Glutamatergic neuron (in vitro differentiated cells): Measurements from ENCODE around the gene CLDN10. TPM values are rescaled to one million over a fixed set of nuclear protein-coding genes. Genes with fewer than 3 reads are reported as not detected.

Source experiments
- DNase-seq: peaks from one replicate; pipeline ENCODE4 v3.0.0; 2022
- H3K27ac Mint-ChIP-seq: one replicate; pipeline ENCODE4 v1.8.0; 2020; ENCODE audit warnings: mild to moderate bottlenecking, mixed read lengths, inconsistent platforms; ENCODE audit not compliant: unreplicated experiment
- H3K27me3 Mint-ChIP-seq: one replicate; pipeline ENCODE4 v1.8.0; 2020; ENCODE audit warnings: mild to moderate bottlenecking, moderate library complexity, mixed read lengths, inconsistent platforms; ENCODE audit not compliant: unreplicated experiment
- H3K36me3 Mint-ChIP-seq: one replicate; pipeline ENCODE4 v1.8.0; 2020; ENCODE audit warnings: mild to moderate bottlenecking, mixed read lengths, inconsistent platforms; ENCODE audit not compliant: unreplicated experiment
- H3K4me1 Mint-ChIP-seq: one replicate; pipeline ENCODE4 v1.8.0; 2020; ENCODE audit warnings: mild to moderate bottlenecking, low read depth, mixed read lengths, inconsistent platforms; ENCODE audit not compliant: unreplicated experiment
- H3K4me3 Mint-ChIP-seq: one replicate; pipeline ENCODE4 v1.8.0; 2020; ENCODE audit warnings: mild to moderate bottlenecking, mixed read lengths, inconsistent platforms; ENCODE audit not compliant: unreplicated experiment
- H3K9me3 Mint-ChIP-seq: one replicate; pipeline ENCODE4 v1.8.0; 2020; ENCODE audit warnings: mild to moderate bottlenecking, moderate library complexity, mixed read lengths, inconsistent platforms; ENCODE audit not compliant: unreplicated experiment
- CTCF ChIP-seq: fragments of 200-600 bp; sonication (generic); IDR thresholded peaks from one replicate; pipeline ENCODE4 v1.5.0; 2021; ENCODE audit not compliant: partially characterized antibody, unreplicated experiment
- total RNA-seq: library from RNA; stranded (reverse); fragmentation: NEBNext Ultra II Directional; extraction: Animal tissue kit (Norgen Biotek cat#: 25700); gene quantifications from one replicate; pipeline ENCODE4 v1.2.1, GENCODE V29; 2021; ENCODE audit not compliant: unreplicated experiment

The CLDN10 gene
- total RNA-seq, 1 donor from 2014 or later: 8.3 TPM

- TF ChIP-seq CTCF: no peak
- no peaks in the 10 kb centered on the region for H3K27me3 Mint-ChIP-seq
- H3K4me3 Mint-ChIP-seq: no peak overlapping the region
- no peaks in the 10 kb centered on the region for H3K36me3 Mint-ChIP-seq
- H3K4me1 Mint-ChIP-seq: no peaks in the 10 kb centered on the region
- no peaks in the 10 kb centered on the region for H3K9me3 Mint-ChIP-seq
- DNase-seq: no peak
- H3K27ac Mint-ChIP-seq: no peak overlapping the region
Observed at GRCh38 chr13:95516021-95516420, 36.5 kb upstream of the CLDN10 start.

GRCh38 chr13:95516492-95516891 lies 36.0 kb upstream of the CLDN10 start:
- Mint-ChIP-seq H3K9me3 (no peaks in the 10 kb centered on the region), H3K4me1 (no peaks in the 10 kb centered on the region), H3K36me3 (no peaks in the 10 kb centered on the region), H3K27me3 (no peaks in the 10 kb centered on the region), H3K27ac (no peak overlapping the region), H3K4me3 (no peak overlapping the region)
- no peak for DNase-seq
- no peak for TF ChIP-seq CTCF

- Mint-ChIP-seq H3K27me3 (no peaks in the 10 kb centered on the region), H3K36me3 (no peaks in the 10 kb centered on the region), H3K9me3 (no peaks in the 10 kb centered on the region), H3K4me3 (no peak overlapping the region), H3K4me1 (no peaks in the 10 kb centered on the region), H3K27ac (no peak overlapping the region)
- no peak for TF ChIP-seq CTCF
- DNase-seq: no peak
Observed at GRCh38 chr13:95523598-95523997, 28.9 kb upstream of the CLDN10 start.

GRCh38 chr13:95524264-95524901 lies 28.1 kb upstream of the CLDN10 start:
- H3K27ac Mint-ChIP-seq: no peak overlapping the region
- H3K4me3 Mint-ChIP-seq: no peak overlapping the region
- no peaks in the 10 kb centered on the region for H3K4me1 Mint-ChIP-seq
- no peak for TF ChIP-seq CTCF
- H3K9me3 Mint-ChIP-seq: no peaks in the 10 kb centered on the region
- DNase-seq: no peak
- H3K27me3 Mint-ChIP-seq: no peaks in the 10 kb centered on the region
- H3K36me3 Mint-ChIP-seq: no peaks in the 10 kb centered on the region

GRCh38 chr13:95527955-95528354 lies 24.6 kb upstream of the CLDN10 start:
- no peak overlapping the region for H3K4me3 Mint-ChIP-seq
- H3K4me1 Mint-ChIP-seq: no peaks in the 10 kb centered on the region
- H3K27ac Mint-ChIP-seq: no peak overlapping the region
- H3K27me3 Mint-ChIP-seq: no peaks in the 10 kb centered on the region
- no peak for DNase-seq
- H3K9me3 Mint-ChIP-seq: no peaks in the 10 kb centered on the region
- TF ChIP-seq CTCF: no peak
- H3K36me3 Mint-ChIP-seq: no peaks in the 10 kb centered on the region
